ENCODE results near the gene ZNF219.

The ZNF219 gene

DNA sequence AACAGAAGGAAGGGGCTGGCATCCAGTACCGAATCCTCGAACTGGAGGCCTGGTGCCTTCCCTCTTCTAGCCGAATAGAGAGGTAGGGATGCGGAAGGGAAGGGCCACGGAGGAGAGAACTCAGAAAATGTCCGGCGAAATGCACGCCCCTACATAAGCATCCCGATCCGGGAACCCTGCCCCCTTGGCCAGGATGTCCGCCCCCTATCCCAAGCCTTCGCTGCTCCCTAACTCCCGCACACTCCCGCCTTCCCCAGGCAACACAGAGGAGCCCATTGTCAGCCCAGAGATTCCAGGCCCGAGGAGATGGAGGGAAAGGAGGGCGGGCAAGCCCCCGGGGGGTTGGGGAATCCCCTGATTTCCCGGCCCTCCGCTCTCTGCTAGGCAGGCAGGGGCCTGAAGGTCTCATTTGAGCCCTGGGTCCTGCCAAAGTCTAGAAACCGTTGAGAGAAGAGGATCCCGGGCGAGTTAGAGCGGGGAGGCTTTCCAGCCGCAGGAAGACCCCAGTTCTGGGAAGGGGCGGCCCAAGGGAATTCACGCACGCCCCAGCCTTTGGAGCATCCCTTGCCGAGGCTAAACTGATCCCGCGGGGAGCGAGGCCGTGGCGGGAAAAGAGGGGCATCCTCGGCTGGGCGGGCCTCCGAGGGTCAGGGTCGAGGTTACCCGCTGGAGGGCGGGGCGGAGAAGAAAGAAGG is 28.9 kb downstream of the ZNF219 start:
- DNase-seq (ENCODE audit: low read depth, low spot score): no peak

DNA sequence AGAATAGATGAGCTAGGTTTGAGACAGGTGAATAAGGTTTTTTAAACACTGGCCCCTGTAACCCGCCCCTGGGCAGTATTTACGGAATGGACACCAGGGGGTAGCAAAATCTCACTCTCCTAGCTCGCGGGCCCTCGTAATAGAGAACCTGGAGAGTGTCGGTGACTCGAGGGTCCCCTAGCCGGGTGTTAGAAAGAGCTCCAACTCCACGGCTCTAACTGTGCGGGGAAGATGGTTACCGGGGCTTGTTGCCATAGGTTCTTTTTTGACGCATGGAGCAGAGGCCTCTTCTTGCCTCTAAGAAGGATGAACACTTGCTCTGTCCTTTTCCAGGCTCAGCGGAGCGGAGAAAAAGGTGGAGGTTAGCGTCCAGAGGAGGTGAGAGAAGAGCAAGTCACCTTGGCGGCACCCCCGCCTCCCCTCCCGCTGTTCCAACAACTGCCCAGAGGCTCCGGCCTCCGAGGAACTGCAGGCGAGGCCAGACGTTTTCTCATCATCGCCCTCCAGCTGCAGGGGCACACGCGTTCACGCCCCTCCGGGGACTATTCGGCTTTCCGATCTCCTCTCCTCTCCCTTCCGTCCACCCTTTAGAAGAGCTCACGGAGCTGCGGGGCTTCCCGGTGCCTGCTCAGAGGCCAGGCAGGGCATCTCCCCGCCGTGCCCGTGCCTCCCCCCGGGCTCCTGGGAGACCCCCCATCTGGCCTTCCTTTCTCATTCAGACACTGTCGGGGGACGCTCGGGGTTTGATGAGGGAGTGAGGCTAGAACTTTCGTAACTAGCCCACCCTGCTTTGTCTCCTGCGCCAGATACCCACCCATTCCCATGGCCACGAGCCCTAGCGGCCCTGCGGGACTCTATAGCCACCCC is 29.7 kb downstream of the ZNF219 start:
- DNase-seq (ENCODE audit: low read depth, low spot score): no peak

DNA sequence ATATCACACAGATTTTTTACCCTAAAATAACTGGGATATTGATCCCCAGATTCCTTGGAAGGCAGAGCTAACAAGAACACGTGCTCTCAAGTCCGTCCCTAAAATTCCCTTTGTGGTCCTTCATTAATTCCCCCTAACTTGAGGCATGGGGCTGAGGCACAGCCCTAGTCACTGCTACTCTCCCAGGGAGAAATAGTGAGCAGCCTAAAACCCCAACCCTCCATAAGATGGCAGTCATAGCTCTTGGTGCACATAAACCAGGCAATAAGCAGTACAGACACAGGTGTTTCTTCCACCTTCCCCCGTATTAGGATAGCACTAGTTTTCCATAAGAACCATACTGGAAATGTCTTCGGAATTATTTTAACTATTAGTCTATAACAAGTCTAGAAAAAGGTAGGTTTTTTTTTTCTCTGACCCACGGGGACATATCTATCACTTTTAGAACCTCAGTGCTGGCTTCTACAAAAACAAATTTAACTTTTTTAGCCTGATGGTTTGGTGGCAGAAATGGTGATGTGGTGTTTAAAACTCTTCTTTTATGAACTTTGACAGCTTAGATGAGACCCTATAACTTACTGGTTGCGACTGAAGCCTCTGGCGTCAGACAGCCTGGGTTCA is 31.5 kb downstream of the ZNF219 start:
- no peak for DNase-seq (ENCODE audit: low read depth, low spot score)

DNA sequence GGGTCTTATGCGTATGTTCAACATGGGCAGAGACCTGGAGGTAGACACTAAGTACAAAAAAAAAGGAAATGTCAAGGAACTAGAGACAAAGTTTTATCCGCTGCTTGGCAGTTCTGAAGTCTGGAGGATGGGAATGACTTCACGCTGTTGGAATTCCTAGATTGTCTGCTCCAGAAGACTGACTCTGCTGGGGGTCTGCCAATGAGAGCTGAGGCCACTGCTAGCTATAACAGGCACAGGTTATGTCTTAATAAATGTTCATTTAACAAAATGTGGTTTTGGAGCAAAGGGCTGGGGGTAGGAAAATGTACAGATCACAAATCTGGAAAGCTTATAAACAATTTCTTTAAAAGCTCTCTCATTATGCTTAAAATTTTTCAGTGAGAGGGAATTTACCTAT is 35.0 kb downstream of the ZNF219 start:
- no peak for DNase-seq (ENCODE audit: low read depth, low spot score)

DNA sequence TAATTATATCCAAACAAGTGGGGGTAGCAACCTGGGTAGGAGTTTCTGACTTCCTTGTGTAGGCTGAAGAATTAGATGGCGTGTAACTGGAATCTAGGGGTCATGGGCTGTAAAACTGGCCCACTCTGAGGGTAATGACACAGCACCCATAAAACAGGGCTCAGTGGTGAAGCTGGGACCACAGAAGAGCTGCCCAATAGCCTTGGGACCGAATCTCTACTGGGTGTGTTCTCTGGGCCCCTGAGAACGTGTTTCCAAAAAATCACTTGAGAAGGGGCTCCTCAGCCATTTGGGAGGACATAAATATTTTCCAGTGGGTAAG is 37.1 kb downstream of the ZNF219 start:
- DNase-seq (ENCODE audit: low read depth, low spot score): no peak

GRCh38 chr14:21060614-21061346 is 37.7 kb downstream of the ZNF219 start:
- no peak for DNase-seq (ENCODE audit: low read depth, low spot score)

GRCh38 chr14:21059842-21060613 is 38.4 kb downstream of the ZNF219 start:
- no peak for DNase-seq (ENCODE audit: low read depth, low spot score)

DNA sequence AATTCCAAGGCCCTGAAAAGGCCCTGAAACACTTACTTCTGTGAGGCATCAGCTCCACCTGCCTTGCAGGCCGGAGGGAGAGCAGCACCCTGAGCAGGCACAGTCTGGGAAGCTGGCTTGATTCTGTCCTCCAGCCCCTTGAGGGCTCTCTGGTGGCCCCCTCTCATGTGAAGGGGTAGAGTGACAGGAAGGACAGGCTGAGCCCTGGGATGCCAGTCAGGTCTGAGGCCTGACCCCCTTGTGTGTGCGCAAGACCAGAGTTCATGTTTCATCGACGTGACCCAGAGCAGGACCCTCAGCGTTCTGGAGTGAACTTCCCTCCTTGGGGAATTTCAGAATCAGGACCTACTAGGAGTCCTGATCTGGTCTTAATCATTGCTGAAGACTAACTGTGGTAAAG is 39.6 kb downstream of the ZNF219 start:
- DNase-seq (ENCODE audit: low read depth, low spot score): no peak

DNA sequence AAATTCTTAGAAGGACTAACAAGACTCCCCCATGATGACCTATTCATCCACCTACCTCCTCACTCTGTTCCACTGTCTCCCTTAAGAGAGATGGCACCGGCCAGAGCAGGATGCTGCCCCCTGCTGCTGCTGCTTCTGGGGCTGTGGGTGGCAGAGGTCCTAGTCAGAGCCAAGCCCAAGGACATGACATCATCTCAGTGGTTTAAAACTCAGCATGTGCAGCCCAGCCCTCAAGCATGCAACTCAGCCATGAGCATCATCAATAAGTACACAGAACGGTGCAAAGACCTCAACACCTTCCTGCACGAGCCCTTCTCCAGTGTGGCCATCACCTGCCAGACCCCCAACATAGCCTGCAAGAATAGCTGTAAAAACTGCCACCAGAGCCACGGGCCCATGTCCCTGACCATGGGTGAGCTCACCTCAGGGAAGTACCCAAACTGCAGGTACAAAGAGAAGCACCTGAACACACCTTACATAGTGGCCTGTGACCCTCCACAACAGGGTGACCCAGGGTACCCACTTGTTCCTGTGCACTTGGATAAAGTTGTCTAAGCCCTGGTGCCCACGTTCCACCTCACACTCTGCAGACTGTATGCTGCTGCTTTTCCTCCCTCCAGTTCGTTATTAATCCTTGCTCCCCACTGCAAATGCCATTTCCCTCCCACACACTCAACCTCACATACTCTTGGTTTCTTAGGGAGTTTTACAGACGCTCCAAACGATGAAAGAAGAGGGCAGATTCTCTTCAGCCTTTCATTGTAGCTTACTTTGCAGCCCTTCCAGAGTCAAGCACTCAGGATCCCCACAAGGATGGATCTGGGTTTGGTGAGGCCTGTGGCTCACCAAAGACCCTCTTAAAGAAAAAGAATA is 40.4 kb downstream of the ZNF219 start, which contains the start of gene RNASE8:
TSS of gene RNASE8 (plus strand) at position 20 of the 873 bp plus-strand sequence. CDS start at position 91, 71 bp downstream.
- DNase-seq (ENCODE audit: low read depth, low spot score): no peak

- DNase-seq (ENCODE audit: low read depth, low spot score): no peak
These were observed 41.8 kb downstream of the ZNF219 start for GRCh38 chr14:21056520-21057163.

DNA sequence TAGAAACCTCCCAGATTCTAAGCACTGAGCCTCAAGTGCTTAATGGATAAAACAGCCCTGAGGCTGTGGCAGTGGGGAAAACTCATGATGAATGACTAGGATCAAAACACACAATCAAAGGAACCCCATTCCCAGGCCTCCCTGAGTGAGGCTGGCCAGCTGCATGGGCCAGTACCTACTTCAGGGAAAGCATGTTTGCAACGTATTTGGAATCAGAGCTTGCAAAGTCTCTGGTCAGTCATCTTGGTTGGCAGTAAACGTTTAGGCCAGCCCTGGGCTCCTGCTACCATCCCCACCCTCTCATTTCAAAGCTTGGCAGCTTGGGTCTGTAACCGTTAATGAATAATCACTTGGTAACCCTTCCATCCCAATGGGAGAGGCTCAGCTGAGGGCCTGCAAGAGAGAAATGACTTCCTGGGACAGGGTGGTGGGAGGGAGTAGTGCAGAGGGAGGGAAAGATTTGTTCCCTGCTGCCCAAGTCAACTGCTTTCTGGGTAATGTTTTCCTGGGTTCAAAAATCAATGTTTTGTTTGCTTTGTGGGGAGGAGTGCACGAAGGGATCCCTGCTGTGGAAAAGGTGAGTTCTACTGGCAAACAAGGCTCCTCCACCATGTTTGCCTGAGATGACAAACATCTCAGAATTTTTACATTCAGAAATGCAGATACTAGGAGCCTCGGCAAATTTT is 42.9 kb downstream of the ZNF219 start:
- no peak for DNase-seq (ENCODE audit: low read depth, low spot score)

- no peak for DNase-seq (ENCODE audit: low read depth, low spot score)
These were observed 43.7 kb downstream of the ZNF219 start for GRCh38 chr14:21054768-21055145.

DNA sequence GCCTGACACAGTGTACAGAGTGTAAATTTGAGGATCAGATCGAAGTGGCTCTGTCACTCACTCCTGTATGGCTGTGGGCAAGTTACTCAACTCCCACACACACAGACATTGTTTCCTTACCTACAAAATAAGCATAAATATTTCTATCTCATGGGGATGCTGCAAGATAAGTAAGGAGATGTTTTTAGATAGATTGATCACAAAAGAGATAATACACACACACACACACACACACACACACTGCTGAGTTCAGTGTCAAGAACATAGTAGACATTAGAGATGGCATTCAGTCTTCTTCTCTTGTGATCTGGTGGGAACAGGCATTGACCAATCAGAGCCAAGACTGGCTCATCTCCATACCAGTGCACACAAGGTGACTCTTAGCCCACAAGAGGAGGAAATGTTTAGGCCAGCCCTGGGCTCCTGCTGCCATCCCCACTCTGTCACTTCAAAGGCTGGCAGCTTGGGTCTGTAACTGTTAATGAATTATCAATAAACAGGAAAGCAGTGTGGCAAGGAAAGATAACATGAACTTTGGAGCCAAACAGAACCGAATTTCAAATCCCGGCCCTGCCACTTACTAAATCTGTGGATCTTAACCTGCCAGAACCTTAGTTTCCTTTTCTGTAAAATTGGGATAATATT is 44.2 kb downstream of the ZNF219 start:
- DNase-seq (ENCODE audit: low read depth, low spot score): no peak

GRCh38 chr14:21053184-21054122 is 45.0 kb downstream of the ZNF219 start:
- DNase-seq (ENCODE audit: low read depth, low spot score): no peak

GRCh38 chr14:21050597-21050996 is 47.9 kb downstream of the ZNF219 start:
- DNase-seq (ENCODE audit: low read depth, low spot score): no peak

- no peak for DNase-seq (ENCODE audit: low read depth, low spot score)
These were observed 49.2 kb downstream of the ZNF219 start for GRCh38 chr14:21049271-21049673.

GRCh38 chr14:21048638-21049037 is 49.8 kb downstream of the ZNF219 start:
- DNase-seq (ENCODE audit: low read depth, low spot score): no peak

All from activated CD4-positive, CD25-positive, alpha-beta regulatory T cell treated with anti-CD3 and anti-CD28 coated beads, Interleukin-2, amount 50 U/mL, for 16 hours (primary cell).